Measurements from ENCODE around the gene DIABLO. TPM values are rescaled to one million over a fixed set of nuclear protein-coding genes. Genes with fewer than 3 reads are reported as not detected.
"Not testable (repeated sequence)": the region's sequence is repeated elsewhere in the genome, so short reads cannot be mapped to it uniquely, and the experiment has no call there.

The DIABLO gene
- total RNA-seq, 2 experiments from 2014 or later = 40.3 to 46.1 TPM

DNA sequence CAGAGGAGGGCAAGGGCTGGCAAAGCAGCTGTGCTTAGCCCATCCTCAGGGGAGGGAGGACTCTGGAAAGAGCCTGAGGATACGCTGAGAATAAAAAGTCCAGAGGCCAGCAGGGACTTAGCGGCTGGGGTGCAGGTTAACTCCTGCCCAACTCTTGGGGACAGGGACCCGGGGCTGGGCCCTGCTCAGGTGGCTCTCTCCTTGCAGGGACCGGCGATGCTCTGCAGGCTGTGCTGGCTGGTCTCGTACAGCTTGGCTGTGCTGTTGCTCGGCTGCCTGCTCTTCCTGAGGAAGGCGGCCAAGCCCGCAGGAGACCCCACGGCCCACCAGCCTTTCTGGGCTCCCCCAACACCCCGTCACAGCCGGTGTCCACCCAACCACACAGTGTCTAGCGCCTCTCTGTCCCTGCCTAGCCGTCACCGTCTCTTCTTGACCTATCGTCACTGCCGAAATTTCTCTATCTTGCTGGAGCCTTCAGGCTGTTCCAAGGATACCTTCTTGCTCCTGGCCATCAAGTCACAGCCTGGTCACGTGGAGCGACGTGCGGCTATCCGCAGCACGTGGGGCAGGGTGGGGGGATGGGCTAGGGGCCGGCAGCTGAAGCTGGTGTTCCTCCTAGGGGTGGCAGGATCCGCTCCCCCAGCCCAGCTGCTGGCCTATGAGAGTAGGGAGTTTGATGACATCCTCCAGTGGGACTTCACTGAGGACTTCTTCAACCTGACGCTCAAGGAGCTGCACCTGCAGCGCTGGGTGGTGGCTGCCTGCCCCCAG lies 19.6 kb downstream of the DIABLO start:
- Mint-ChIP-seq H3K27me3 (peaks cover 31% of the 10 kb centered on the region), H3K4me1 (peaks cover 10% of the 10 kb centered on the region), H3K9me3 (ENCODE audit: low read depth) (no peaks in the 10 kb centered on the region), H3K27ac (no peak overlapping the region), H3K36me3 (peaks cover 16% of the 10 kb centered on the region), H3K4me3 (no peak overlapping the region)
- CTCF ChIA-PET = interaction anchor here (1.2 kb wide), 1 partner anchor 82 kb away, joined by 3 read pairs; no protein-coding TSS in a partner anchor
- ATAC-seq (no peak), DNase-seq (no peak)

DNA sequence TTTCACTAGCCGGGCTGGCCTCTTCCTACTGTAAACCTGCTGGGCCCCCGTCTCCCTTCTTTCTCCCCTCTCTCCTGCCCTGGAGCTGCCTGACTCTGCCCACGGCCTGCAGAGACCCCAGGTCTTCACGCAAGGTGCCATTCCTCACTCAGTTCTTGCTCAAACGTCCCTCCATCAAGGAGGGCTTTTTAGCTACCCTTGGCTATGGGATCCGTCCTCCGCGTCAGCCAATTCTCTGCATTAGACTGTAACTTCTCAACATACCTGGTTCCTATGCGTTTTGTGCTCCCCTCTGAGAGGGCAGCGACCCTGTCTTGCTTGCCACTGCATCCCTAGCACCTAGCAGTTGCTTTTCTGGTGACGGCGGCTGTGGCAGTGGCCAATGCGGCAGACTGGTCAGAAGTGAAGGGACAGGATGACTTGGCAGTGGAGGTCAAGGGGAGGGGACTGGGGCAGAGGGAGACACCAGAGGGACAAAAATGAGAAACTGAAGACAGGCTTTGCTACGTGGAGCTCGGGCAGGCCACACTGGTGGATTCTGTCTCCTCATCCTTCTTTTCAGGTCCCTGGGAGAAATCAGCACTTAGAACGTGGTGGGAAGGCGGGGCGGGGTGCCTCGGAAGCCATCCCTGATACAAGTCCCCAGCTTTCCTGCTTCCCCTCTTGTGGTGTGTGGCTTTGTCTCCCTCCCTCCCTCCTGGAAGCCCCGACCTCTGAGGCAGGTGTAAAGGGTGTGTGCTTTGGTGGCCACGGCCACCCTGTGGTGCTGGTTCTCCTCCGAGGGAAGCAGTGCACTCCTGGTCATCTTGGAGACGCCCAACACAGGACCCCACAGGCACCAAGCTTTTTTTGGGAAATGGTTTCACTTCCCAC lies 20.6 kb downstream of the DIABLO start:
- Mint-ChIP-seq H3K36me3 (peaks cover 14% of the 10 kb centered on the region), H3K27me3 (peaks cover 34% of the 10 kb centered on the region), H3K4me3 (peak overlapping the region; percentile 27), H3K4me1 (peaks cover 10% of the 10 kb centered on the region), H3K9me3 (ENCODE audit: low read depth) (no peaks in the 10 kb centered on the region), H3K27ac (no peak overlapping the region)
- CTCF ChIA-PET = interaction anchor here (0.7 to 1.2 kb wide), 6 partner anchors 15 to 287 kb away, joined by 3 to 4 read pairs (median 3); partner anchors contain the start of gene CFAP251
- ATAC-seq (no peak), DNase-seq (no peak)

DNA sequence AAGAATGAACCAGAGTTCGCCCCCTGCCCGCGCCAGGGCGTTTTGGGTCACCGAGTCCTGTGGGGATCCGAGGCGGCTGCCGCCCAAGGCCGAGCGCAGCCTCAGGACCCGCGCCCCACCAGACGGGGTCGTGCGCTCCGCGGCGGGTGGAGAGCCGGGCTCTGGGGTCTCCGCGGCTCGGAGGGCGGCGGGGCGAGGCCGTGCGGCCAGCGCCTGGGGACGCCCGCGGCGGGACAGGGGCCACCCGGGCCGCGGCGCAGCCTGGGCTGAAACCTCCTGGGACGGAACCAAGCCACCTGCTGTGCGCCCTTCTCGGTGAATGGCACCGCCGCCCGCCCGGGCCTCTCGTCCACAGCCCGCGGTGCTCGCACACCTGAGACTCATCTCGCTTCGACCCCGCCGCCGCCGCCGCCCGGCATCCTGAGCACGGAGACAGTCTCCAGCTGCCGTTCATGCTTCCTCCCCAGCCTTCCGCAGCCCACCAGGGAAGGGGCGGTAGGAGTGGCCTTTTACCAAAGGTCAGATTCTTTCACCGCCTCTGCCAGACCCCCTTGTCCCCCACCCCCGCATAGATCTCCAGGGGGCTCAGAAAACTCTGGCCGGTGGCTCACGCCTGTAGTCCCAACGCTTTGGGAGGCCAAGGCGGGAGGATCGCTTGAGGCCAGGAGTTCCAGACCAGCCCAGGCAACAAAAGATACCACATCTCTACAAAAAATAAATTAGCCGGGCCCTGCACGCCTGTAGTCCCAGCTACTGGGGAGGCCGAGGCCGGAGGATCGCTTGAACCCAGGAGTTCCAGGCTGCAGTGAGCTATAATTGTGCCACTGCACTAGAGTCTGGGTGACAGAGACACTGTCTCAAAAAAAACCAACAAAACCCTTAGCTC lies 21.4 kb downstream of the DIABLO start:
- CTCF ChIA-PET = interaction anchor here (0.5 to 1.6 kb wide), 8 partner anchors 11 to 286 kb away, joined by 3 to 5 read pairs (median 3); partner anchors contain the start of gene CFAP251
- H3K27ac Mint-ChIP-seq = no peak overlapping the region
- no peaks in the 10 kb centered on the region for H3K9me3 Mint-ChIP-seq (ENCODE audit: low read depth)

DNA sequence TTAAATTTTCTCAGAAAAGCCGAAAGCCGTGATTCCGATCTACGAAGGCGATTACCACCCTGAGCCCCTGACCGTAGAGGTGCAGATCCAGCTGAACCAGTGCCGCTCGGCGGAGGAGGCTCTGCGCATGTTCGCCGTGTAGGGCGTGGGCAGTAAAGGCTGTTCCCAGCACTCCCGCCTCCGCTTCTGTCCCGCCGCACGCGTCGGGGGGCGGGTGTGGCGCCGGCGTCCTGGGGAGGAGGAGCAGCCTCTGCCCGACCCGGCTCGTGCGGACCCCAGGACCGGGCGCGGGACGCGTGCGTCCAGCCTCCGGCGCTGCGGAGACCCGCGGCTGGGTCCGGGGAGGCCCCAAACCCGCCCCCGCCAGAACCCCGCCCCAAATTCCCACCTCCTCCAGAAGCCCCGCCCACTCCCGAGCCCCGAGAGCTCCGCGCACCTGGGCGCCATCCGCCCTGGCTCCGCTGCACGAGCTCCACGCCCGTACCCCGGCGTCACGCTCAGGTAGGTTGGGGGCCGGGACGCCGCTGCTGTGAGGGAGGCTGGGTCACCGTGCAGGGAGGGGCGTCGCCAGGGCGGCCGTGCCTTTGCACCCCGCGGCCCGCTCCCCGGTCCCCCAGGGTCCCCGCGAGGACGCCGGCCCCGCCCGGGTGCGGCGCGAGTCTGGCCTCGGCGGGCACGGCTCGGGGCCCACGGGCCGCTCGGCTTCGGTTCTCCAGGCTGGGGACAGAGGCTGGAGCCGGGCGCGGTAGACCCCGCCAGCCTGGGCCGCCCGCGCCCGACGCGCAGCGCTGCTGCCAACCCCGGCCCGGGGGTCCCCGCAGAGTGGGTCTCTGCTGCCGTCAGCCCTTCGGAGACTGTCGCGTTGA lies 22.3 kb downstream of the DIABLO start, which contains the start of gene B3GNT4:
Gene B3GNT4, plus strand, starts transcription at position 409 of the 866 bp plus-strand sequence. CDS start 910 bp downstream, outside the sequence.
- Mint-ChIP-seq H3K9me3 (ENCODE audit: low read depth) (no peaks in the 10 kb centered on the region), H3K36me3 (peaks cover 5% of the 10 kb centered on the region), H3K4me1 (peaks cover 10% of the 10 kb centered on the region), H3K27me3 (peaks cover 42% of the 10 kb centered on the region), H3K4me3 (peak within 1 kb of the TSS; percentile 71), H3K27ac (no peak within 1 kb of the TSS)
- CTCF ChIA-PET = interaction anchor here (0.9 to 1.6 kb wide), 4 partner anchors 12 to 63 kb away, joined by 3 to 5 read pairs (median 4); no protein-coding TSS in a partner anchor
- DNase-seq (peak; percentile 70), ATAC-seq (peak; percentile 83)

More for the DNA sequence above, 21.4 kb downstream of the DIABLO start:
- Mint-ChIP-seq H3K27me3 (peaks cover 42% of the 10 kb centered on the region), H3K4me1 (peaks cover 10% of the 10 kb centered on the region), H3K36me3 (peaks cover 7% of the 10 kb centered on the region), H3K4me3 (peak overlapping the region; percentile 27)
- ATAC-seq (peak; percentile 6), DNase-seq (no peak)

DNA sequence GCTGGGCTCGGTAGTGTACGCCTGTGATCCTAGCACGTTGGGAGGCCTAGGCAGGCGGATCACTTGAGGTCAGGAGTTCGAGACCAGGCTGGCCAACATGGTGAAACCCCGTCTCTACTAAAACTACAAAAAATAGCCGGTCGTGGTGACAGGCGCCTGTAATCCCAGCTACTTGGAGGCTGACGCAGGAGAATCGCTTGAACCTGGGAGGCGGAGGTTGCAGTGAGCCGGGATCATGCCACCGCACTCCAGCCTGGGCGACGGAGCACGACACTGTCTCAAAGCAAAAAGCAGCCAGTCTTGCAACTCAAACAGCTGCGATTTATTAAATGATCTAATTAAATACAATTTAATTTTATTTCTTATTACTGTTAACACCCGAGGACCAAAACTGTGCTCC lies 23.0 kb downstream of the DIABLO start:
- H3K27me3 Mint-ChIP-seq = peaks cover 46% of the 10 kb centered on the region
- not testable (repeated sequence) for DNase-seq; H3K27ac Mint-ChIP-seq; ATAC-seq; H3K36me3 Mint-ChIP-seq; H3K9me3 Mint-ChIP-seq (ENCODE audit: low read depth)
- CTCF ChIA-PET = interaction anchor here (0.9 to 1.6 kb wide), 3 partner anchors 11 to 64 kb away, joined by 3 to 4 read pairs (median 3); no protein-coding TSS in a partner anchor
- peaks cover 13% of the 10 kb centered on the region for H3K4me1 Mint-ChIP-seq
- peak overlapping the region; percentile 71 for H3K4me3 Mint-ChIP-seq

DNA sequence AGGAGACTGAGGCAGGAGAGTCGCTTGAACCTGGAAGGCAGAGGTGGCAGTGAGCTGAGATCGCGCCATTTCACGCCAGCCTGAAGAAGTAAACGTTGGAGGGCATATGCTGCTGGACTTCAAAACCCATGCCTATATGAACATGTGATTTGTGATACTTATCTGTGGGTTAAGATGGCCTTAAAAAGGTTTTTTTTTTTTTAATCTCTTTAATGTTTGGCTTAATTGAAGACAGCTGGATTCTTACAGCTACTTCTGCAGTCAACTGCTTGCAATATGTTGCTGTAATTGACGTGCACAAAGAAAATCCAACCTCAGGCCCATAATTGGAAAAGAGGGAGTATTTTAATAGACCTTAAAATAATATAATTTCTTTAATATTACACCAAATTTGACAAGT lies 23.8 kb downstream of the DIABLO start:
- H3K4me1 Mint-ChIP-seq = peaks cover 18% of the 10 kb centered on the region
- CTCF ChIA-PET = interaction anchor here (1.0 to 1.1 kb wide), 2 partner anchors 10 to 43 kb away, joined by 3 read pairs; no protein-coding TSS in a partner anchor
- no peak overlapping the region for H3K4me3 Mint-ChIP-seq
- peaks cover 54% of the 10 kb centered on the region for H3K27me3 Mint-ChIP-seq
- no peak overlapping the region for H3K27ac Mint-ChIP-seq
- H3K36me3 Mint-ChIP-seq = no peaks in the 10 kb centered on the region
- ATAC-seq (no peak), DNase-seq (no peak)
- H3K9me3 Mint-ChIP-seq (ENCODE audit: low read depth) = no peaks in the 10 kb centered on the region

DNA sequence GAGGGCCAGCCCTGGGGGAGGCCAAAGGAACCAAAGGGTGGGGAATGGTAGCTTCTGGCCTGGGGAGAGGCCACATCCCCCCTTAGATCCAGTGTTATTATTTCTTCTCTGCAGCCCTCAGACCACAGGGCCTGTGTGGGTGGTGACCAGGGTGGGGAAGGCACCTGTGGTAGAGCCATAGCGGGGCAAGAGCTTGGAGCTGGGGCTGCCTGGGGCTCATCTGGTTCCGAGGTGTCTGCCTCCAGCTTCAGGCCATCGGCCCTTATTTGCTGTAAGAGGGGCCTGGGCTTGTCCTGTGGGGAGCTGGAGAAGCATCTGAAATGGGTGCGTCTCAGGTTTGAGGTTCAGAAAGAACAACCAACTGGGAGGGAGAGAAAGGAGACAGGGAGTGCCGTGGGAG lies 24.5 kb downstream of the DIABLO start:
- no peaks in the 10 kb centered on the region for H3K36me3 Mint-ChIP-seq
- H3K27ac Mint-ChIP-seq = no peak overlapping the region
- H3K4me3 Mint-ChIP-seq = no peak overlapping the region
- ATAC-seq (no peak), DNase-seq (no peak)
- peaks cover 18% of the 10 kb centered on the region for H3K4me1 Mint-ChIP-seq
- CTCF ChIA-PET = interaction anchor here (1.0 to 1.1 kb wide), 2 partner anchors 10 to 44 kb away, joined by 3 read pairs; no protein-coding TSS in a partner anchor
- H3K27me3 Mint-ChIP-seq = peaks cover 57% of the 10 kb centered on the region
- no peaks in the 10 kb centered on the region for H3K9me3 Mint-ChIP-seq (ENCODE audit: low read depth)

DNA sequence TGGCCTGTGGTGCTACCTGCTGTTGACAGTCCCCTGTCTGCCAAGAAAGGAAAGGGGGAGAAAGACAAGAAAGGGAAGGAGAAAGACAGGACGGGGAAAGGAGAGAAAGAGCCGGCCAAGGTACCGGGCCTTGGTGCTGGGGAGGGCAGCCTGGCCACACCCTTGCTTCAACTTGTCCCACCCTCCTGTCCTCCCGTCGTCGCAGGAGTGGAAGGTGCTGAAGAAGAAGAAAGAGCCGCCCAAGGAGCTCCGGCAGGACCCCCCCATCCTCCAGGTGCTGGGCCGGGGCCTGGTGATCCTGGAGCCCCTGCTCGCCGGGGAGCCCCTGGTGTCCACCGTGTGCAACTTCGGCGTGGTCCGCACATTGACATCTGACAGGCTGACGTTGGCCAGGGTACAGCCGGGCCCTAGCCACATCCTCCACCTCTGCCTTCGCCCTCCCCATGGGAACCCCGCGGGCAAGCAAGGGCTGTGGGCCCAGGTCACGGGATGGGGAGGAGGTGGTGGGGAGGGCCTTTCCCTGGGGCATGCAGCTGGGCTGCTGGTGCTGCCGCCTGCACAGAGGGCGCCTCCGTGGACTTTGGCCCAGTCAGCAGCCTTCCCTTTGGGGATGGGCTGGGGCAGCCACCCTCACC lies 25.2 kb downstream of the DIABLO start:
- no peak overlapping the region for H3K27ac Mint-ChIP-seq
- no peaks in the 10 kb centered on the region for H3K36me3 Mint-ChIP-seq

DNA sequence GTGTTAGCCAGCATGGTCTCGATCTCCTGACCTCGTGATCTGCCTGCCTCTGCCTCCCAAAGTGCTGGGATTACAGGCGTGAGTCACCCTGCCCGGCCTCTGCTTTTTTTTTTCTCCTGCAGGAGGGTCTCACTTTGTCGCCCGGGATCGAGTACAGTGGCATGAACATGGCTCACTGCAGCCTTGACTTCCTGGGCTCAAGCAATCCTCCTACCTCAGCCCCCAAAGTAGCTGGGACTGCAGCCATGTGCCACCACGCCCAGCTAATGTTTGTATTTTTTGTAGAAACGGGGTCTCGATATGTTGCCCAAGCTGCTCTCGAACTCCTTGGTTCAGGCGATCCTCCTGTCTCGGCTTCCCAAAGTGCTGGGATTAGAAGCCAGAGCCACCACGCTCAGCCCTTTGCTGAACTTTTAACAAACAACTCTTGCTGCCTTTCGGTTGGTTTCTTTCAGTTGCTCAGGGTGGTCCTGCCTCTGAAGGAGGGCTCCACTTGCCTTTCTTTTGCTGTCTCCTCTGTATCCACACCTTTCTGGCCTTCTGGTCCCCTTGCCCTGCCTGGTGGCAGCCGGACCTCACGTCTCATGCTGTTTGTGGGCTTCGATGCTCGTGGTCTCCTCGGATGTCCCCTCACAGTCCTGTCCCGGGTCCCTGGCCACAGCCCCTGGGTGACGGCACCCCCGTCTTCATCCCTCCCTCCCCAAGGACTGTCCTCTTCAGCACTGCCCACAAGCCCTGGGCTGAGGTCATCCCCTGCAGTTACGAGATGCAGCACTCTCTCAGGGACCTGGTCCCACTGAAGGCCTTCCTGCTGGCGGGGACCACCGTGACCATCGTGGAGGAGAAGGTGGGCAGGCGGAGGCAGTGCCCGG lies 26.1 kb downstream of the DIABLO start:
- no peak for ATAC-seq
- no peak for DNase-seq
- Mint-ChIP-seq H3K36me3 (peaks cover 1% of the 10 kb centered on the region), H3K4me3 (no peak overlapping the region), H3K27ac (no peak overlapping the region), H3K27me3 (peaks cover 56% of the 10 kb centered on the region), H3K4me1 (peaks cover 13% of the 10 kb centered on the region), H3K9me3 (ENCODE audit: low read depth) (peaks cover 2% of the 10 kb centered on the region)
- CTCF ChIA-PET = interaction anchor here (0.6 to 0.7 kb wide), 2 partner anchors 9 to 65 kb away, joined by 3 read pairs; no protein-coding TSS in a partner anchor

More for the DNA sequence above, 25.2 kb downstream of the DIABLO start:
- peaks cover 58% of the 10 kb centered on the region for H3K27me3 Mint-ChIP-seq
- H3K4me3 Mint-ChIP-seq = no peak overlapping the region
- CTCF ChIA-PET = no interaction called here
- ATAC-seq (no peak), DNase-seq (no peak)
- no peaks in the 10 kb centered on the region for H3K9me3 Mint-ChIP-seq (ENCODE audit: low read depth)
- peaks cover 18% of the 10 kb centered on the region for H3K4me1 Mint-ChIP-seq

DNA sequence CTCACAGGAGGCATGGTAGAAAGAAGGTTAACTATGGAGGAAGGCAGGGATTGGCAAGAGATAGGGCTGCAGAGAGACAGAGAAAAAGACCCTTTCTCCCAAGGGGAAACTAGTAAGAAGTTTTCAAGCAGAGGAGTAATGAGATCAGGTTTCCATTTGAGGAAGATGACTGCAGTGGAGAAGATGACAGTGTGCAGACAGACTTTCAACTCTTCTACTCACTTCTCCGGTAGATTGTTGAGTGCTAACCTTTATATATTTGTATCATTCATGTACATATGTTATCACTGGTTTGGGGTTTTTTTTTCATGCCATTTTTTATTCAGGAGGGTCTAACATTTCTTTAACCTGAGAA lies 28.3 kb downstream of the DIABLO start:
- Mint-ChIP-seq H3K27me3 (peaks cover 48% of the 10 kb centered on the region), H3K36me3 (peaks cover 1% of the 10 kb centered on the region), H3K9me3 (ENCODE audit: low read depth) (peaks cover 2% of the 10 kb centered on the region), H3K27ac (peak overlapping the region; percentile 57), H3K4me3 (no peak overlapping the region), H3K4me1 (peaks cover 8% of the 10 kb centered on the region)
- ATAC-seq = peak; percentile 45
- CTCF ChIA-PET = no interaction called here
- no peak for DNase-seq

DNA sequence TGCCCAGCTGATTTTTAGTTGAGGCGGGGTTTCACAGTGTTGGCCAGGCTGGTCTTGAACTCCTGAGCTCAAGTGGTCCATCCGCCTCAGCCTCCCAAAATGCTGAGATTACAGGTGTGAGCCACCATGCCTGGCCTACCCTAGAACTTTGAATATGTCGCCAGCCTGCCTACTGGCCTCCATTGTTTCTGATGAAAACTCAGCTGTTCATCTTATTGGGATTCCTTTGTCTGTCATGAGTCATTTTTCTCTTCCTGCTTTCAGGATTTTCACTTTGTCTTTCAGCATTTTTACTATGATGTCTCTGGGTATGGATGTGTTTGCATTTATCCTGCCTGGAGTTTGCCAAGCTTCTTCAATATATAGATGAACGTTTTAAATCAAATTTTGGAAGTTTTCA lies 30.4 kb downstream of the DIABLO start:
- peaks cover 2% of the 10 kb centered on the region for H3K9me3 Mint-ChIP-seq (ENCODE audit: low read depth)
- H3K36me3 Mint-ChIP-seq = peaks cover 1% of the 10 kb centered on the region
- no peak for DNase-seq
- H3K4me1 Mint-ChIP-seq = peaks cover 11% of the 10 kb centered on the region
- CTCF ChIA-PET = interaction anchor here (0.9 to 2.4 kb wide), 3 partner anchors 28 to 72 kb away, joined by 3 to 5 read pairs (median 3); no protein-coding TSS in a partner anchor
- H3K4me3 Mint-ChIP-seq = no peak overlapping the region
- H3K27me3 Mint-ChIP-seq = peaks cover 40% of the 10 kb centered on the region
- H3K27ac Mint-ChIP-seq = no peak overlapping the region
- no peak for ATAC-seq
